GM19328 (cell line): ENCODE data around the gene STXBP4.

Source experiments
- ATAC-seq: cut with Tn5 transposase; IDR thresholded peaks from one replicate; pipeline ENCODE4 v1.9.1; 2021; ENCODE audit warnings: mild to moderate bottlenecking, moderate library complexity; ENCODE audit not compliant: unreplicated experiment

The STXBP4 gene

GRCh38 chr17:55110521-55110920, 142.0 kb downstream of the STXBP4 start:
- no peak for ATAC-seq

GRCh38 chr17:55114283-55114682, 145.7 kb downstream of the STXBP4 start:
- ATAC-seq: no peak

- no peak for ATAC-seq
These were observed 147.9 kb downstream of the STXBP4 start for GRCh38 chr17:55116440-55116914.

- ATAC-seq: no peak
These were observed 148.6 kb downstream of the STXBP4 start for GRCh38 chr17:55117164-55117563.

- no peak for ATAC-seq
These were observed 152.1 kb downstream of the STXBP4 start for GRCh38 chr17:55120651-55121050.

- no peak for ATAC-seq
These were observed 152.7 kb downstream of the STXBP4 start for GRCh38 chr17:55121268-55121667.

GRCh38 chr17:55122114-55122513, 153.5 kb downstream of the STXBP4 start:
- ATAC-seq: no peak

- no peak for ATAC-seq
These were observed 156.3 kb downstream of the STXBP4 start for GRCh38 chr17:55124730-55125360.

GRCh38 chr17:55133583-55133982, 165.0 kb downstream of the STXBP4 start:
- ATAC-seq: no peak

- no peak for ATAC-seq
These were observed 166.1 kb downstream of the STXBP4 start for GRCh38 chr17:55134486-55135157.

- ATAC-seq: no peak
These were observed 172.2 kb downstream of the STXBP4 start for GRCh38 chr17:55140809-55141208.

- ATAC-seq: no peak
These were observed 176.0 kb downstream of the STXBP4 start for GRCh38 chr17:55144518-55144917.

GRCh38 chr17:55149485-55149884, 180.9 kb downstream of the STXBP4 start:
- ATAC-seq: no peak

GRCh38 chr17:55152236-55152635, 183.7 kb downstream of the STXBP4 start:
- ATAC-seq: no peak

- no peak for ATAC-seq
These were observed 185.5 kb downstream of the STXBP4 start for GRCh38 chr17:55154101-55154500.

- no peak for ATAC-seq
These were observed 187.4 kb downstream of the STXBP4 start for GRCh38 chr17:55155856-55156560.

- no peak for ATAC-seq
These were observed 188.6 kb downstream of the STXBP4 start for GRCh38 chr17:55157165-55157564.

GRCh38 chr17:55158439-55158838, 189.9 kb downstream of the STXBP4 start:
- no peak for ATAC-seq

- ATAC-seq: no peak
These were observed 190.7 kb downstream of the STXBP4 start for GRCh38 chr17:55159251-55159650.

- ATAC-seq: no peak
These were observed 191.9 kb downstream of the STXBP4 start for GRCh38 chr17:55160501-55160900.

GRCh38 chr17:55161935-55162555, 193.5 kb downstream of the STXBP4 start:
- no peak for ATAC-seq

- ATAC-seq: no peak
These were observed 194.0 kb downstream of the STXBP4 start for GRCh38 chr17:55162556-55162946.
